Nucleus accumbens (tissue), 56 donors: ENCODE measurements around the gene CHMP4B.

ENCODE experiments used
- DNase-seq, 56 donors: peaks; one replicate each; lab custom pipeline; 2025; lab: John Stamatoyannopoulos, UW

Gene CHMP4B, protein sequence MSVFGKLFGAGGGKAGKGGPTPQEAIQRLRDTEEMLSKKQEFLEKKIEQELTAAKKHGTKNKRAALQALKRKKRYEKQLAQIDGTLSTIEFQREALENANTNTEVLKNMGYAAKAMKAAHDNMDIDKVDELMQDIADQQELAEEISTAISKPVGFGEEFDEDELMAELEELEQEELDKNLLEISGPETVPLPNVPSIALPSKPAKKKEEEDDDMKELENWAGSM

GRCh38 chr20:33810885-33811775 lies at the start of gene CHMP4B:
TSS of gene CHMP4B (plus strand) at chr20:33811348. CDS start at chr20:33811469, 121 bp downstream.
- peak; percentile 87 to 99 (median 97) for DNase-seq

- DNase-seq, result no peak
These were observed 49.4 kb upstream of the CHMP4B start for GRCh38 chr20:33761698-33762250.

- DNase-seq, result no peak
These were observed 46.0 kb upstream of the CHMP4B start for GRCh38 chr20:33765099-33765498.

GRCh38 chr20:33765592-33765991 lies 45.6 kb upstream of the CHMP4B start:
- no peak for DNase-seq

DNA sequence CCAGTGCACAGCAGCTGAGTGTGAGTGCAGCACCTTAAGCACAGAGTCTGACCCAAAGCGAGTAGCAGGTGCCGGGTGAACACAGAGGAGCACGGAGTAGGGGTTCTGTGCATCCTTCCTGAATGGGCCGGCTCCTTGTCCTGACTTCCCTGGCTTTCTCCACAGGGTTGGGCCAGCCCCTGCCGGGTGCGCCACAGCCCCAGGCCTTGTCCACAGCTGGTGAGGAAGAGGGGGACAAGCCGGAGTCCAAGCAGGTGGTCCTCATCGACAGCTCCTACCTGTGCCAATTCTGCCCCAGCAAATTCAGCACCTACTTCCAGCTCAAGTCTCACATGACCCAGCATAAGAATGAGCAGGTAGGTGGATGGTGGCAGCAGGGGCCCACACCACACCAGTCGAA lies 44.5 kb upstream of the CHMP4B start:
- no peak for DNase-seq

DNA sequence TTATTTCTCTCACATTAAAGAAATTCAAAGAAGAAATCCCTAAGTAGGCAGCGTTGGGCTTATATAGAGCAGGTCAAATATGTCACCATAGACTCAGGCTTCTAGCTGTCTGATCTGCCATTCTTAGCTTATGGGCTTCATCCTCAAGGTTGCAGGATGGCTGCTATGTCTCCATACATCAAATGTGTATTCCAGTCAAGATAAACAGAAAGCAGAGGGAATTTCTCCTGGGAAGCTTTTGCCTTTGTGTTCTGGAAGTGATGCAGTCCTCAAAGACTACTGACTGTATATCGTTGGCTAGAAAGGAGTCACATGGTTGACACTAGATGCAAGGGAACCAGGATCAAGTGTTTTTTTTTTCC lies 43.4 kb upstream of the CHMP4B start:
- no peak for DNase-seq

- no peak for DNase-seq
These were observed 42.1 kb upstream of the CHMP4B start for GRCh38 chr20:33769043-33769442.

DNA sequence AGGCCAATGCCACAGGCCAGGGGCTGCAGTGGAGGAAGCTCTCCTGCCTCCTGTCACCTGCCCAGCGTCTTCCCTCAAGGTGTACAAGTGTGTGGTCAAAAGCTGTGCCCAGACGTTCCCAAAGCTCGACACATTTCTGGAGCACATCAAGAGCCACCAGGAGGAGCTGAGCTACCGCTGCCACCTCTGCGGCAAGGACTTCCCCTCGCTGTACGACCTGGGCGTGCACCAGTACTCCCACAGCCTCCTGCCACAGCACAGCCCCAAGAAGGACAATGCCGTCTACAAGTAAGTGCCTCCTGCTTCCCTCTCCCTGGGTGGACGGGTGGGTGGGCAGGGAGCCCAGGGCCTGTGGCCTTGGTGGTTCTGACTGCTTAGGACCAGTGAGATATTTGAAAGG lies 41.1 kb upstream of the CHMP4B start:
- no peak for DNase-seq

DNA sequence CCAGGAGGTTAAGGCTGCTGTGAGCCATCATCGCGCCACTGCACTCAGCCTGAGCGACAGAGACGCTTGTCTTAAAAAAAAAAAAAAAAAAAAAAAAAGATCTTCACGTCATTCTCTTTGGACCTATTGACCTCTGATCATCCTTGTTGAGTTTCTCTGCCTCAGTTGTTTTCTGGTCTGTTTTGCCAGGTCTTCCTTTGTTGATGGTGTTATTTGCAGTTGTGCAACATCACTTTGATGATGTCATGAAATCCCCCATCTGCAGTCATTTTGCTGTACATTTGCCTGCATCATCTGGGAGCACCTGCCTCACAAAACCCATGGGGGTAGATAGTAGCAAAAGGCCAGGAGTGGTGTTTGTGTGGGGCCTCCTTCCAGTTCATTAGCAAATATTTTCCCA lies 39.2 kb upstream of the CHMP4B start:
- DNase-seq, result no peak

DNA sequence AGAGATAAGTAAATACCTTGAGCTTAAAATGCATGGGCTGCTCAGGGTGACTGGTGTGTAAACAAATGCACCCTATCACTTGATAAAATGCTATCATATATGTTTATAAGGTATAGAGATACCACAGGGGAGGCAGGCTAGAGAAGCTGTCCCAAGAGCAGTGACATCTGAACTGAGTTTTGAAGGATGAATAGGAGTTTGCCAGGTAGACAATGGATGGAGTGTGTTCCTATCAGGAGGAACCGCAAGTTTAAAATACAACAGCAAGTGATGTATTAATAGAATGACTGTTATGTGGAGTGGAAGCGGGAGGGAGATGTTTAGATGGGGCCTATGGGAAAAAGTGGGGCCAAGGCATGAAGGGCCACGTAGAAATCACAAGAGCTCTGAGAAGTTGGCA lies 38.7 kb upstream of the CHMP4B start:
- DNase-seq, result no peak

GRCh38 chr20:33773412-33774089 lies 37.6 kb upstream of the CHMP4B start:
- no peak for DNase-seq

DNA sequence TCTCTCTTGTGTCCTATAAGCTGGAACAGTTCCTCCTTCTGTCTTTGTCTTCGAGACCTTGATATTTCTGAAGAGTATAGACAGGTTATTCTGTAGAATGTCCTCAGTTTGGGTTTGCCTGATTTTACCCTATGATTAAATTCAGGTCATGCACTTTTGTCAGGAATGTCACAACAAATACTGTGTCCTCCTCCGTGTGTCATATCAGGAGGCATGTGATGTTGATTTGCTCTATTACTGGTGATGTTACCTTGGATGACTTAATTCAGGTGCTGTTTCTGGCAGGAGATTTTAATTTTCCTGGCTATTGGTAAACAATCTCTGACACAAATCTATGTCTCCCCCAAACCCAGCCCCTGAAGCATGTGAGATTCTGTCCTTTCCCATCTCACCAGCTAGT lies 33.3 kb upstream of the CHMP4B start:
- DNase-seq, result no peak

GRCh38 chr20:33781133-33781532 lies 30.0 kb upstream of the CHMP4B start:
- DNase-seq, result no peak

- no peak for DNase-seq
These were observed 29.2 kb upstream of the CHMP4B start for GRCh38 chr20:33781945-33782344.

DNA sequence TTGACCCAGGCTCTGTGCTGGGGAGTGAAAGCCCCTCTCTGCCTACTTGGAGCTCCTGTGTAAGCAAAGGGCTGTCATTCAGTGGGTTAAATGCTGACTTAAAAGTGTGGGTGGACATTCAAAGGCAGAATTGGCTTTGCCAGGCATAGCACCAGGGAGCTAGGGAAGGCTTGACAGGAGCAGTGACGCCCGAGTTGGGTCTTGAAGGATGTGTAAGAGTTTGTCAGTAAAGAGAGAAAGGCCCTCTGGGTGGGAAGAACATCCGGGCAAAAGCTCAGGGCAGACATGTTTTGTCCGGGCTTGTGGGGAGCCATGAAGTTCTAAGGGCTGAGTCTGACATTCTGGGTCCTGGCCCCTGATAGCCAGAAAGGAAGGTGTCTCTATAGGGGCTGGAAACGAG lies 27.9 kb upstream of the CHMP4B start:
- DNase-seq, result no peak

- DNase-seq, result no peak
These were observed 27.3 kb upstream of the CHMP4B start for GRCh38 chr20:33783818-33784217.

DNA sequence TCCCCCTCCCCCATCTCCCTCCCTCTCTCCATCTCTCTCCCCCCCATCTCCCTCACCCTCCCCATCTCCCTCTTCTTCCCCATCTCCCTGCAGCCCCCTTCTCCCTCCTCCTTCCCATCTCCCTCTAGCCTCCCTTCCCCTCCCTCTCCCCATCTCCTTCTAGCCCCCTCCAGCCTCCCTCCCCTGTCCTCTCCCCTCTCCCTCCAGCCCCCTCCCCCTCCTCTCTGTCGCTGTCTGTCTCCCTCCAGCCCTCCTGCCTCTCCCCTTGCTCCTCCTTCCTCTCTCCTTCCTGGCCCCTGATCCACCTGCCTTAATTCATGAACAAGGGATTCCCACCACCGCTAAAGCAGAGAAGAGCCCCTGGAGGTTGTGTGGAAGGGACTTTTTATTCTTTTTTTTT lies 26.9 kb upstream of the CHMP4B start:
- DNase-seq, result no peak

GRCh38 chr20:33785503-33785902 lies 25.6 kb upstream of the CHMP4B start:
- no peak for DNase-seq

DNA sequence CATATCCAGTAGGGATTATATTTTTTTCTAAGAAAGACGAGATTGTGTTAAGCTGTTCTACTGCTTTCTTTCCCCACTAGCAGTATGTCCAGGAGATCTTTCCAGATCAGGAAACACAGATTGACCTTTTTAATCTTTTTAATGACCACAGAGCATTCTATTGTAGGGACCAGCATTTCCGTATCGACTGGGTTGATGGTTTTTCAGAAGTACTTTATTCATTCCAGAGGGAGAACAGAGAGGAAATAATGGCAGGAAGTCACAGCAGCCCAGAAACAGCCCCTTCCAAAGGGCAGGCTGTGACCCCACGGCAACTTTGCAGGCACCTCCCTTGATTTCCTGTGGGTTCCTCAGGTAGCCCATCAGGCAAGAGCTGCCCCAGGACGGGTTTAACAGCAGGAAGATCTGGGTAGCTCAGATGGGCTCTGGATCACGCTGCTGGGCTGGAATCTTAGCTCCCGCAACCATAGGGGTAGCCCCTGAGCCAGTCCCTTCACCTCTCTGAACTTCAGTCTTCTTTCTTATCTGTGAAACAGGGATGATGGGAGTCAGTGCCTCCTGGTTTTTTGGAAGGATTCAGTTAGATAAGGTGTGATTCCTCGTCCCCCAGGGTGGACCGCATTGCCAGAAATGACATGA lies 23.8 kb upstream of the CHMP4B start:
- no peak for DNase-seq

DNA sequence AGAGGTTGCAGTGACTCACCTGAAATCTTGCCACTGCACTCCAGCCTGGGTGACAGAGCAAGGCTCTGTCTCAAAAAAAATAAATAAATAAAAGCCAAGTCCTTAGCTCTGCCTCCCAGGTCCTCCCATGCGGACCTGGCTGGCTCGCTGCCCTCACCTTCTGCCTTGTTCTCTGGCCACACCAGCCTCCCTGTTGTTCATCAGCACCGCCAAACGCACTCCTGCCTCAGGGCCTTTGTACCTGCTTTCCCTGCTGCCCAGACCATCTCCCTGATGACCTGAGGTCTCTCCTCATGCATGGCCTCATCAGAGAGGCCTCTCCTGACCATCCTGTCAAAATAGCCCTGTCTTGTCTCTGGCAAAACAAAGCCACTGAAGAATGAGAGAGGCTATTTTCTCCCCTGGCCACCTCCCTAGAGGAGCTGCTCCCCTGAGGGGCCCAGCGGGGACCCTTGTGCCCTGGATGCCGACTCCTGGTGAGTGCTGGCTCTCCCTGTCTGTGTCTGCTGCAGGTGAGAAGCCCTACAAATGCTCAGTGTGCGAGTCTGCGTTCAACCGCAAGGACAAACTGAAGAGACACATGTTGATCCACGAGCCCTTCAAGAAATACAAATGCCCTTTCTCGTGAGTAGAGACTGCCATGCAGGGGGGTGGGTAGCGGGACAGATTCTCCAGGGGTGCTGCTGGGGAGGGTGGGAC lies 22.6 kb upstream of the CHMP4B start:
- no peak for DNase-seq
